Measurements from ENCODE around the gene MAN1C1.
"Not testable (repeated sequence)": the region's sequence is repeated elsewhere in the genome, so short reads cannot be mapped to it uniquely, and the experiment has no call there.

Gene MAN1C1

DNA sequence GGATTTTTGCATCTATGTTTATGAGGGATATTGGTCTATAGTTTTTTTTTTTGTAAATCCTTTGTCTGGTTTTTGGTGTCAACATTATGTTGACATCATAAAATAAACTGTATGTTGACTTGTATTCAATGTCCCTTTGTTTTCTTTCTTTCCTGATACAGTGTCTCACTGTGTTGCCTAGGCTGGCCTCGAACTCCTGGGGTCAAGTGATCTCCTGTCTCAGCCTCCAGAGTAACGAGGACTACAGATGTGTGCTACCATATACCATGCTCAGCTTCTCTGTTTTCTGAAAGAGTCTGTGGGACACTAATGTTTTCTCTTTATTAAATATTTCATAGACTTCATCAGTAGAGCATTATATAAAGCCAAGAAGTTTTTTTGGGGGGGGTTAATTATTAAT is 18.3 kb downstream of the MAN1C1 start:
- DNase-seq (ENCODE audit: low read depth) = no peak

DNA sequence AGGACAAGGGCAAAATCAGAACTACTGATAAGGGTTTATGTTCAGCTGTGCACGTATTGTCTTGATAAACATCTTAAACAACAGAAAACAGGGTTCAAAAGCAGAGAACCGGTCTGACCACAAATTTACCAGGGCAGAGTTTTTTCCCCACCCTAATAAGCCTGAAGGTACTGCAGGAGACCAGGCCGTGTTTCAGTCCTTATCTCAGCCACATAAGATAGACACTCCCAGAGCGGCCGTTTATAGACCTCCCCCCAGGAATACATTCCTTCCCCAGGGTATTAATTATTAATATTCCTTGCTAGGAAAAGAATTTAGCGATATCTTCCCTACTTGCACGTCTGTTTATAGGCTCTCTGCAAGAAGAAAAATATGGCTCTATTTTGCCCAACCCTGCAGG is 19.6 kb downstream of the MAN1C1 start:
- not testable (repeated sequence) for DNase-seq (ENCODE audit: low read depth)

DNA sequence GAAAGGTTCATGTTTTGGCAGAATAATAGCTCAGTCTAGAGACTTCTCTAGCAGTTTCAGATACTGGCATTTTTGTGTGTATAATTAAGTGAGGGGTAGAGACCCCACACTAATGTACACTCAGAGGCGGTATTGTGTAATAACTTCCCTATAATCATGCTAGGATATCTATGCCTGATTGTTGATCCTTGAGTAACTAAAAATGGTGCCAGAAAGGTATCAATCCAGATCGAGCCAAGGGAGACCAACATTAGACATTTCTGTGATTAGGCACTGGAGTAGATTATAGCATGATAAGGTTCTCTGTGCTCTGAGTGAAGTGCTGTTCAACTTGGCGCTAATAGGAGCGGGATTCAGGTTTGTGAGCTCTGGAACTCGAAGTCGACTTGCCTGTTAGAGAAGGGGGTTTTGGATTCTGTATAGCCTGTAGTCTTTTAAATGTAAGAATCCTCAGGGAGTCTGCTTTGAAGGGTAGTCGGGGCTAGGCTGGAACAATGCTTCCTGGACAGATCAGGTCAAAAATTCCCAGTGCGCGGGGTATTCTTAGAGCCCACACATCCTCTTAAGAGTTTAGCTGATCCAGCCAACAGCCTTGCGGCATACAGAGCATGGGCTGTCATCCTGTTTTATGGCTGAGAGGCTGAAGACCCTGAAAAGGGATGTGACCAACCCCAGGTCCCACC is 24.2 kb downstream of the MAN1C1 start:
- no peak for DNase-seq (ENCODE audit: low read depth)

DNA sequence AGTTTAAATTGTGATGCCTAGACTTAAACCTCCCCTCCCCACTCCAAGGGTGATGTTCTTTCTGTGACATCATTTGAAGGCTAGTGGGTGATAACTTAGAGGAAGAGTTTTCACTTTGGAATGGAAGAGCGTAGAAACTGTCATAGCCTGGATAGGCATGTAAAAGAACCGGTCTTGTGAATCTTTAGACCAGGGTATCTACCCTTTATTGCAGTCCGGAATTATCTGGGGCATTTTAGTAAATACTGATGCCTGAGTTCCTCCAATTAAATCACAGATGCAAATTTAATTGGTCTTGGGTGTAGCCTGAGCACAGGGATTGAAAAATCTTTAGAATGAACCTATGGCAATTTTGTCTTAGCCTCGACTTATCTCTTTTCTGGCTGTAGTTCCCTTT is 24.7 kb downstream of the MAN1C1 start:
- no peak for DNase-seq (ENCODE audit: low read depth)

DNA sequence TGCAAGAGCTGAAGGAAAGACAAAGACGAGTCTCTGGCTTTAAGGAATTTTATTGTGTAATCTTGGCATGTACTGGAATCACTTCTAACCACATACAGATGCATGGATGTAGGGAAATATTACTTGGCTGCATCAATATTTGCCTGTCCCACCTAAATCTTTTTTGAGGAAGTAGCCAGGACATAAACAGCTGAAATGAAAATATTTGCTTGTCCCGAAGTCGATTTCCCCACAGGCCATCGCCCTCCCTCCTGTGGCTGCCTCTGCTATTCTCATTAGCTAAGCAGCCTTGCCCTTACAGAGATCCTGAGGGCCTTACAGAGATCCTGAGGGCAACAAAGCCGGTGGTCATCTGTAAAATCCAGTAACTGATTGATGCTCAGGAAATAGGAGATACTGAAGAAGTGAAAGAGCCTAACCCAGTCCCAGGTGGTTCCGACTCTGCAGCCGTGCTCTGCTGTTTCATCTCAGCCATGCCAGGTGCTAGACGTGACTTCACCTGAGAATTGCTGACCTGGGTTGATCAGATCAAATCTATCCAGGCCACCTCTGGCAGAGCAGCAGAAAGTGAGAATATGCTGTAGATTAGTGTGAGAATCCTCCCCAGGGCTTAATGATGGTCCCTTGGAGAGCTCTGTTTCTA is 25.5 kb downstream of the MAN1C1 start:
- DNase-seq (ENCODE audit: low read depth) = peak; percentile 33

DNA sequence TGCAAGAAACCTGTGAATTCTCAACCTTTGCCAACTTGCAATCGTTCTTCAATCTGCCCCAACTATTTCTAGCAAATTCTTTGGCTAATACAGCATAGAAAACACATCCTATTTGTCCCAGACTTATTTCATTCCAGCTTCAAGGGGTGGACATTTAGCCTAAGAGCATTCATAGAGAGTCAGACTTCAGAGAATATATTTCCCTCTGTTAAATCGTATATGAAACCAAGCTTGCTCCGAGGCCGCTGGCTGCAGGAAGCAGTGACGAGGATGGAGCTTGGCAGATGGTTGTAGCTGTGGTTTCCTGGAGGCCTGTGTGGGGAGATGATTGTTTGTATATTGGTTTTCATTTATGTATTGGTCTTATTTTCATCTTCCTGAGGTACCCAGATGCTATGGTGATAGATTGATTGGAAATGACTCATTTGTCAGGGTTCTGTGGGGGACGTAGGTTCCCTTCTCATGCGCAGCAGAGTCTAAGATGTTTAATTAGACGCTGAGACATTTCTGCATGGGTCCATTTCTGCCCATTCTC is 26.1 kb downstream of the MAN1C1 start:
- DNase-seq (ENCODE audit: low read depth) = peak; percentile 67

DNA sequence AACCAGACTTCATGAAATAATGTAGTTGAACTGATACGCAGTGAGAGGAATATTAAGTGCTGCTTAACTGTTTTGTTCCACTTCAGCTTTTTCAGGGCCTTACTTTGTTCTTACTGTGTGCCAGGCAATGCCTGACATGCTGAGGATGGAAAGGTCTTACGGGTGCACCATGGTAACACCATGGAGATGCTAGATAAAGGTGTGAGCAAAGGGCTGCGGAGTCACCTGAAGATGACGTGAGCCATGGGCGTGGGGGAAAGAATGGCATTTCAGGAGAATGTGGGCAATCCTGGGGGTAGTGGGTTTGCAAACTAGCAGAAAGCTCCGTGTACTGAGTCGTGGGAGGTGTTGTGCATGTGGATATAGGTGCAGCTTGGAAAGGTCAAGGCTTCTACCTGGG is 27.3 kb downstream of the MAN1C1 start:
- no peak for DNase-seq (ENCODE audit: low read depth)

DNA sequence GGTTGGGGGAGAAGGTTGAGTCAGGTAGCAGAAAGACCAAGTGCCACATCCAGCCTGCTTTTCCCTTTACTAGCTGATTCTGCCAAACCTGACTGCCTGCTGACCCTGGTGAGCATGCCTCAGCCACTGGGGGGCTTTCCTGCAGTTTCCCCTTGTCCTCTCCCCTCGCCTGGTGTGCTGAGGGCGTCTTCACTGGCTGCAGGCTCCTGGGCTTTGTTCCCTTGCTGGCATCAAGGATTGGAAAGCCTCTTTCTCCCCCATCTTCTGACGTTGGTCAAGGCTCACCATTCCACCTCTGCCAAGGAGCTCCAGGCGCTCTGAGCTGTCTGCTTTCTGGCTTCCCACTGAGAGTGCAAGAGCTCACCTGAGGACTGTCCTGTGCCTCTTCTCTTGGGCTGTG is 28.4 kb downstream of the MAN1C1 start:
- no peak for DNase-seq (ENCODE audit: low read depth)

DNA sequence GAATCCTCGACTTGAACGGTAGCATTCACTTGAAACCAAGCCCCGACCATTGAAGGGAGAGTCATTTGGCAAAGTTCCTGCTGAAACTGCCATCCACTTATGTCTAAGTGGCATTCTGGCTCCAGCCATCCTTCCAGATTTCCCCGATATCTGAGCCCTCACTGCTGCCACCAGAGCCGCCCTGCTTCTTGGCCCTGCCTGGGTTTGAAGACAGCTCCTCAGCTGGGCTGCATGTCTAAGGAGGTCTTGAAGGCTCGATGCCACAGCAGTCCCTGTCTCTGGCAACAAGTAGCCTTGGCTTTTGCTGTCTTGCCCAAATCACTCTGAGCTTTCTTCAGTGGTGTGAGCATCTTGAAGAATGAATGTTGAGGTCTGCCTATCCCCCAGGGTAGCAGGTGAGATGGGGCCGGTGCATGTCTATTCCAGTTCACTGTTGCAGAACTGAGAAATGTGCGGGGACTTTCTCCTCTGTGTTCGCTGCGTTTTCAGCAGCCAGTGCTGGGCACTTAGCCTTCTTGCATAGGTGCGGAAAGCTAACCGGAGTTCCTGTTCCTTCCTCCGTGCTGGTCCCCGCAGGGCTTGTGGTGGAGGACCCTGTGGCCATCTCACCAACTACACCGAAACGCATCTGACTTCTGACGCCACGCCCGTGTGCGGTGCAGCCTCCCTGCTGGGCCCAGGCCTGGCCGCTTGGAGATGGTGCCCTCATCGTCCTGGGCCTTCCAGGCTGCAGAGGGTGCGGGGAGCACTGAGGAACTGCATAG is 29.2 kb downstream of the MAN1C1 start:
- DNase-seq (ENCODE audit: low read depth) = no peak

DNA sequence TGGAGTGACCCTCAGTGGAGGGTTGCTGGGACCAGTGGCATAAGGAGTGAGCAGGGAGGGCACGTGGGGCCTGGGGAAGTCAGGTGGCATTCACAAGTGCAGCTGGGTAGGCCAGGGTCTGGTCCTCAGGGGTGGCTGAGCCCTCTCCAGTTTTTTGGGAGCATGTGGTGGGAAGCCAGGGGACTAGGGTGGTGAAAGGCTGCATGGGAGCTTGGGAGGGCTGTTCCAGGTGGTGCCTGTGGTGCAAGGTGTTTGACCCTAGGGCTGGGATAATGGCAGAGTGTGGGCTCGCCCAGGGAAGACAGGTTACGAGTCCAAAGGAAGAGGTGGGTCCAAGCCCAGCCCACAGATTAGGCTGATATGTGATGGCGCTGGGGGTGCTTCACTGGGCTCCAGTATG is 30.5 kb downstream of the MAN1C1 start:
- no peak for DNase-seq (ENCODE audit: low read depth)

DNA sequence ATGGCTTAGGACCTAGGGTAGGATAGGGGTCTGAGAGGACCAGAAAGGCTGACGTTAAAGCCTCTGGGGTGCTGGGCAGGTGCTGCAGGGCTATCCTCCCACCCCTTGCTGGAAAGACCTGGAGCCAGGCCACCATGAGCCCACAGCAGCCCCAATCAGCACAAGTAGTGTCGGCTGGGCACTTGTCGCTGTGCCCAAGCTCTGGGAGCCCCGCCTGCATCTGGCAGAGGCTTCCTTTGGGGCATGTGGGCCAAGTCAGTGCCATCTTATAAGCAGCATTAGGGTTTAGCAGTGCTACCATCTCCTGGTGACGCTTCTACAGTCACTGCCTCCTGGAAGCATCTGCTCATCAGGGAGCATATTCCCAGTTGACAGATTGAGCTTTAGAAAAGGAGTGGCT is 31.3 kb downstream of the MAN1C1 start:
- no peak for DNase-seq (ENCODE audit: low read depth)

DNA sequence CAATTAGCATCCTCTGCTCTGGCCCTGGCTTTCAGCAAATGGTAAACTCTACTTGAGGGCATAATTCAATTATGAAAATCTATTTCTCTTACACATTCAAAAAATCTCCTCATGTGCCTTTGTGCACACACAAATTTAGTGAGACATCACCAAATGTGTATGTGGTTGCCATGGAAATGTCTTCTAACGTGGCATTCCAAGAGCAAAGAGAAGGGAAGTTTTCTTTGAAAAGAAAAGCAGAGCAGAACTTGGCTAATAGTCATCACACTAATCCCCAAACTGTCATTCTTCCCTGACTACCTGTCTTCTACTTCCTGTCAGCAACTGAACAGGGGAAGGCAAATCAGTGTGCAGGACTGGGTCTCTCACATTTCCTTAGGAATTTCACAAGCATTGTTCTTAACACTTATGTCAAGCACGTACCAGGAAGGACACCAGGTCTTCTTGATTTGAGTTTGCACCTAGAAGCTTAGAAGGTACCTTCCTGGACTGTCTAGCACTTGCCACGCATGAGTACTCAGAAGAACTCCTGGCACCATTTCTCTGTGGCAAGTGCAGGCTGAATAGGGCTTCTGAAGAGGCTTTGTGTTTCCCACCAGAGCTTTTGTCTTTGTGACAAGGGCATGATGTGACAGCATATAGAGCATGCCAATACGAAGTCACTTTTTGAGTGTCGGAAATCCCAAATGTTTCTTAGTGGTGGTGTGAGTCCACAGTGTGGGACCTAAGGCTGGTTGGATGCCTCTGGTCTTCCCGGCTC is 32.3 kb downstream of the MAN1C1 start:
- no peak for DNase-seq (ENCODE audit: low read depth)

DNA sequence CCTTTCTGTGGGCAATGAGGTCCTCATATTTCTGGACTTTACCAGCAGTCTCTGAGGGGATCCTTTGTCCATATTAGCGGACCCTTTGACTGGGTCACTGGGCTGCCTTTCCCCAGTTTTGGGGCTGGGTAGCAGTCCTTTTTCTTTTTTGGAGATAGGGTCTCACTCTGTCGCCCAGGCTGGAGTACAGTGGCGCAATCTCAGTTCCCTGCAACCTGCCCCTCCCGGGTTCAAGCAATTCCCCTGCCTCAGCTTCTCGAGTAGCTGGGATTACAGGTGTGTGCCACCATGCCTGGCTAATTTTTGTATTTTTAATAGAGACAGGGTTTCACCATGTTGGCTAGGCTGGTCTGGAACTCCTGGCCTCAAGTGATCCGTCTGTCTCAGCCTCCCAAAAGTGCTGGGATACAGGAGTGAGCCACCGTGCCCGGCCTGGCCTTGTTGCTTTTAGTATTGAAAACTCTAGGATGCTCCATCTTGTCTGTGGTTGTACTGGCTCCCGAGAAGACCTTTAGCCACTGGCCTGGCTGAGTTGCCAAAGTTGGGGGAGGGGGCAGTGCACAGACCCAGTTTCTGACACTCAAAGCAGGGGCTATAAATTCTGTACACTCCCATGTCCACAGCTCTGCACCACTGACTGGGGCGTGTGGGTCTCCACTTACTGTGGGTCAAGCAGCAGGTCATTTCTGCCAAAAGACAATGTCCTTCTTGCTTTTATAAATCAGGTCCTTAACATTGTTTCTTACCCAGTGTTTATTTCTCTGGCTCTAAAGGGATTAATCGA is 33.1 kb downstream of the MAN1C1 start:
- no peak for DNase-seq (ENCODE audit: low read depth)

DNA sequence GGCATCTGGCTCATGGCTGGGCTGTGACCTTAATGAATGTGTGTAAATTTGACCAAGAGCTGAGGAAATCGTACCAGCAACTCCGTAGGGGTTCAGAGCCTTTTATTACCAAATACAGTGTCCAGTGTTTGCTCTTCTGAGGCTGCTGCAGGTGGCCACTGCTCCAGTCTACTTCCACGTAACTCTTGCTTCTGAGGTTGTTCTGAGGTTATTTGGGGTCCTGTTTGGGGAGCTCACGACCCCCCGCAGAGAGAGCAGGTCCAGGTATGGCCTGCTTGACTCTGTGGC is 33.6 kb downstream of the MAN1C1 start:
- DNase-seq (ENCODE audit: low read depth) = no peak

DNA sequence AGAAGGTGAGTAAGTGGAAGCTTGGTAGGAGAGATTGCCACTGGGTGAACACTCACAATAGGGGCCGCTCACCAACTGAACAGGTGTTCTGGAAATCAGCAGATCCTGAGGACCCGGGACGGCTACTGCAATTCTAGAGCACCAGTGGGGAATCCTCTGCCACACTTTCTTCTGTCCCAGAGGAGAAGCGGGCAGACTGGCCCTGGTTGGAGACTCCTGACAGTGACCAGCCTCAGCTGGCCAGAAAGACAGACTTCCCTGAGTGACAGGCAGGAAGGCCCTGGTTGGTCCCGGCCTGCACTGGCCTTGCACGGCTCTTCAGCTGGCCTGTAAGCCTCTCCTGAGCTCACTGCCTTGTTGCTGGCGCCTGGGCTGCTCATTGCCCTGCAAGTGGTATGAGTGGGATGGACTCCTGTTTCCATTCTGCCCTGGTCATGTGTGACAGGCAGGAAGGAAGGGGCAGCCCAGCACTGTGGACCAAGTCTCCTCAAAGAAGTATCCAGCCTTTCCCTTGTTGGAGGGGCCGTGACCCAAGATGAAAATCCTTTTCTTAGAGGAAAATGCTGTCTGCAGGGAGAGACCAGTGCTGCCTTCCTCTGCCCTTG is 34.5 kb downstream of the MAN1C1 start:
- no peak for DNase-seq (ENCODE audit: low read depth)

DNA sequence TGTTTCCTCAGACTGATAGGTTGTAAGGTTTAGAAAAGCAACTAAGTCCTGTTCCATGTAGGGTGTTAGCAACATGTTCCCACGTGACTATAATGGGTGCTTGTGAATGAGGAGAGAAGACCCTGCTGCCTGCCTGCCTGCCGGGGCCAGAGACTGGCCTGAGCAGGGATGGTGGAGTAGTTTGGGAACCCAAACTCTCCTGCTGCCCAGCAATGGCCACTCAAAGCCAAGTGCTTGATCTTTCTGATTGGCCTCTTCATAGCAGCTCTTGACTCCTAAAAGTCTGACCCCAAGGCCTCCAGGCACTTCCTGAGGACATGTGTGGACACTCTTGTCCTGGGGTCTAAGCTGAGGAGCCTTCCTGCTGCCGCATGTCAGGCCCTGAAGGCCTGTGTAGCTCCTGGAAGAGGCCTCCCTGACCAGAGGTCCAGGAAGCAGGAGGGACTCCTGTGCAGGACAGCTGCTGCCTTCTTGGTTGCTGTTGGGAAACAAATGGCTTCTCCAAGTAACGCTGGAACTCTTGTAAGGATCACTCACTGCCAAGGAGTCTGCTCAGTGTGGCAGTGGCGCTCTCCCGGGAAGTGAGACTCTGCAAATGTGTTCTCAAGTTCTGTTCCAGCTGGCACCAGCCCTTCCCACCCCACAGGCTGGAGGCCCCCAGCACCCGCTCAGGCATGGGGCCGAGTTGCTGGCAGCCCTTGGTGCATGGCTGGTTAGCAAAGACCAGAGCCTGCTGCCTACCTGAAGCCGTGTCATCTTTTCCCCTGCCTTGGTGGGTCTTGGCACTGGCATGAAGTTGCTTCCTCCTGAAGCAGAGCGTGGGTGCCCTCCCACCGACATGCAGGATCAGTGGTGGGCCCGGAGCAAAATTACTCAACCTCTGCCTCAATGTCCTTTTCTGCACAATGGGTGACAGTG is 35.5 kb downstream of the MAN1C1 start:
- no peak for DNase-seq (ENCODE audit: low read depth)

DNA sequence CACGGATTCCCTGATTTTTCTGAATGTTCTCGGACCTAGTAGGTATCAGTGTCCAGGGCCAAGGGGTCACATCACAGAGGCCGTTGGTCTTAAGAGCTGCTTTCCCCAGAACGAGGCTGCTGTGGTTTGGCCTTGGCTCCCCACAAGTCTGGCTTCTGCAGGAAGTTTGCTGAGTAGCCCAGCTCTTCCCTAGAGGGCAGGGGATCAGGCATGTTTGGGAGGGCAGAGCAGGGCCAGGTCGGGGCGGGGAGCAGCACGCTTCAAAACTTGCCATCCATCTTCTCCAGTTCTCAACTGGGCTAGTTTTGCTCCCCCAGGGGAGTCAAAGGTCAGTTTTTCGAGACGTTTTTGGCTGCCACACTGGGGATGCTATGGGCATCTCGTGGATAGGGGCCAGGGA is 37.0 kb downstream of the MAN1C1 start:
- DNase-seq (ENCODE audit: low read depth) = no peak

DNA sequence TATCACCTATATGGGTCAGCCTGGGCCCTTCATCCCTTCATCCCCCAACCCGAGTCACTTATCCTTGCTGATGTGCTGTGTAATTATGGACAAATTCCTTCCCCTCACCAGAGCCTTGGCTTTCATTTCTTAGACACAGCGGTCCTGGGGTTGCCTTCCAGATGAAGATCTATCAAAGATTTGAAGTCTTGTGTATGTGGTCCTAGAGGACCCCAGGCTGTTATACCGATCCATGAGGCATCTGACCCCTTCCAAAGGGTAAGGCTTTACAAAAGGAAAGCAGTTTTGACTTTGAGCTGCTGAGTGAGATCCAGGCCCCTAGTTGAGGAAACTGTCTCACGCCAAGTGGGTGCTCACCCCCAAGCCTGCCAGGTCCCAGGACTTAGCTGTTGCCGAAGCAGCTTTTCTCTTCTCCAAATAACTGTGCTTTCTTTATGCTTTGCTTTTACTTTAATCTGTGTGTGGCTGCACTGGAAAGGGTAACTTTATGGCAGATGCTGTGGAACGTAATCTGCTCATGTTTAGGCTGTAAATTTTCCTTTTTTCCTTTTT is 37.6 kb downstream of the MAN1C1 start:
- no peak for DNase-seq (ENCODE audit: low read depth)

DNA sequence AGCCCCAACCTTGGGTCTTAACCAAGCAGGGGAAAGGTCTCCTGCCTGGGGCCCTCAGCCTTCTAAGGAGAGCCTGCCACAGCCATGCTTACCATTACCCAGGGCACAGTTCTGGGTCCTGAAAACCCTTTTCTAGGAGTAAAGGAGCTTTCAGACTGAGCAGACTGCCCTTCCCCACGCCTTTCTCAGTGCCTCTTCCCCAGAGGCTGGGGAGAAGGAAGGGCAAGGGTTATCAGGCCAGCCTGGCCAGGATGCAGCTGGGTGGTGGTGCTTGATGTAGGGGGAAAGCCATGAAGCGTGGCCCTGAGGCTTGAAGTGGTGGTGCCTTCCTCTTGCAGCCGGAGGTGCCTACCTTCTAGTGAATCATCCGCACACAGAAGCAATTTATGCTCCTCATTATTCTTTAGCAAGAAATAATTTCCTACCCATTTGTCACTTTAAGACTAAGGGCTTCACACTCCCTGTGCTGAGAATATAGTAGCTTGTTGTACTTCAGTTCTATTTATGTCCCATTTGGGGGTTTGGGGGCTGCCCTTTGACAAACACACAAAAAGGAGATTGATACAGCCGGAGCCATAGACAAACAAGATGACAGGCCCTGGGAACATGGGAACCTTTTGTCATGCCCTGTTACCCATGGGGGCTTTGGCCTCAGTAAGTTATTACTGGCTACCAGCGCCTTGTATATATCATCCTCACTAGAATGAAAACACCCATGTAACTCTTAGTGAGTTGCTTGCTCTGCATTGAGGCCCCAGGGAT is 40.7 kb downstream of the MAN1C1 start:
- DNase-seq (ENCODE audit: low read depth) = no peak

Measured in T follicular helper cell (primary cell).